Astrocyte (in vitro differentiated cells and primary cell): ENCODE measurements around the gene CDK9. TPM values are rescaled to one million over a fixed set of nuclear protein-coding genes. Genes with fewer than 3 reads are reported as not detected.
A peak's percentile ranks its signal among the peaks of the same experiment; 100 is the strongest.
"Not testable (repeated sequence)": the region's sequence is repeated elsewhere in the genome, so short reads cannot be mapped to it uniquely, and the experiment has no call there.

ENCODE experiments used
- DNase-seq: peaks from one replicate; pipeline ENCODE4 v3.0.0-alpha.2; 2010; ENCODE audit warnings: low read depth
- FAIRE-seq: peaks from 2 replicates; lab custom pipeline; 2011; peaks lifted over from hg19 to GRCh38; lab: Jason Lieb, UNC
- H2AFZ ChIP-seq: 2 replicates; pipeline ENCODE4 v1.6.0; 2012; ENCODE audit warnings: low read depth, low read length, inconsistent platforms
- H3K27ac ChIP-seq: 2 replicates; pipeline ENCODE4 v1.5.1; 2011; ENCODE audit warnings: low read depth, low read length, inconsistent platforms
- H3K27me3 ChIP-seq: 2 replicates; pipeline ENCODE4 v1.6.0; 2011; ENCODE audit warnings: low read length, inconsistent platforms; ENCODE audit not compliant: insufficient read depth
- H3K36me3 ChIP-seq: 2 replicates; pipeline ENCODE4 v1.5.1; 2011; ENCODE audit warnings: low read length, inconsistent platforms; ENCODE audit not compliant: insufficient read depth
- H3K4me1 ChIP-seq: 2 replicates; pipeline ENCODE4 v1.5.1; 2011; ENCODE audit warnings: low read length, inconsistent platforms; ENCODE audit not compliant: insufficient read depth
- H3K4me2 ChIP-seq: 2 replicates; pipeline ENCODE4 v1.6.0; 2012; ENCODE audit warnings: low read length, inconsistent platforms
- H3K4me3 ChIP-seq: 2 replicates; pipeline ENCODE4 v1.5.1; 2011; ENCODE audit warnings: low read depth, mild to moderate bottlenecking, low read length, inconsistent platforms; ENCODE audit not compliant: insufficient read depth
- H3K79me2 ChIP-seq: 2 replicates; pipeline ENCODE4 v1.6.0; 2012; ENCODE audit warnings: mild to moderate bottlenecking, low read length, inconsistent platforms; ENCODE audit not compliant: insufficient read depth
- H3K9ac ChIP-seq: 2 replicates; pipeline ENCODE4 v1.6.0; 2012; ENCODE audit warnings: mild to moderate bottlenecking, low read length, inconsistent platforms
- H3K9me3 ChIP-seq: 2 replicates; pipeline ENCODE4 v1.5.1; 2012; ENCODE audit warnings: low read depth, mild to moderate bottlenecking, low read length, inconsistent platforms; ENCODE audit not compliant: insufficient read depth
- H4K20me1 ChIP-seq: 2 replicates; pipeline ENCODE4 v1.6.0; 2012; ENCODE audit warnings: low read length, inconsistent platforms; ENCODE audit not compliant: insufficient read depth
- H3K27ac Mint-ChIP-seq: one replicate; pipeline ENCODE4 v1.8.0; 2021; ENCODE audit warnings: mild to moderate bottlenecking, mixed read lengths; ENCODE audit not compliant: unreplicated experiment
- H3K27me3 Mint-ChIP-seq: one replicate; pipeline ENCODE4 v1.8.0; 2021; ENCODE audit warnings: low read depth, mixed read lengths; ENCODE audit not compliant: unreplicated experiment
- H3K36me3 Mint-ChIP-seq: one replicate; pipeline ENCODE4 v1.8.0; 2021; ENCODE audit warnings: low read depth, mixed read lengths; ENCODE audit not compliant: unreplicated experiment
- H3K4me1 Mint-ChIP-seq: one replicate; pipeline ENCODE4 v1.8.0; 2021; ENCODE audit warnings: low read depth, mixed read lengths; ENCODE audit not compliant: unreplicated experiment
- H3K4me3 Mint-ChIP-seq: one replicate; pipeline ENCODE4 v1.8.0; 2021; ENCODE audit warnings: mild to moderate bottlenecking, moderate library complexity, mixed read lengths; ENCODE audit not compliant: unreplicated experiment
- H3K9me3 Mint-ChIP-seq: one replicate; pipeline ENCODE4 v1.8.0; 2021; ENCODE audit warnings: mild to moderate bottlenecking, mixed read lengths; ENCODE audit not compliant: unreplicated experiment
- CTCF ChIP-seq: IDR thresholded peaks from 2 replicates; pipeline ENCODE4 v1.5.1; 2011; ENCODE audit warnings: low read depth, mild to moderate bottlenecking, inconsistent platforms, low read length, moderate library complexity; ENCODE audit not compliant: insufficient read depth
- EZH2 ChIP-seq: IDR thresholded peaks from 2 replicates; pipeline ENCODE4 v1.6.1; 2012; ENCODE audit warnings: mild to moderate bottlenecking, low read length, inconsistent platforms; ENCODE audit not compliant: insufficient read depth
- total RNA-seq: library from RNA; stranded (reverse); gene quantifications from 2 replicates; pipeline ENCODE4 v1.2.1, GENCODE V29; 2021

The CDK9 gene
- total RNA-seq, 1 donor from 2014 or later: 71.7 TPM

- no peak overlapping the region for H3K4me2 ChIP-seq
- peaks cover 28% of the 10 kb centered on the region for H3K79me2 ChIP-seq
- no peak for TF ChIP-seq CTCF
- TF ChIP-seq EZH2: no peak
- H2AFZ ChIP-seq: no peak overlapping the region
- no peak overlapping the region for H3K27ac ChIP-seq
- no peak for FAIRE-seq
- no peak overlapping the region for H3K27ac Mint-ChIP-seq
- H4K20me1 ChIP-seq: no peaks in the 10 kb centered on the region
- no peaks in the 10 kb centered on the region for H3K36me3 ChIP-seq
- H3K27me3 Mint-ChIP-seq: peaks cover 3% of the 10 kb centered on the region
- no peak overlapping the region for H3K4me3 ChIP-seq
- no peak for DNase-seq
- H3K4me1 ChIP-seq: peaks cover 40% of the 10 kb centered on the region
- no peak overlapping the region for H3K9ac ChIP-seq
- no peaks in the 10 kb centered on the region for H3K9me3 ChIP-seq
- peaks cover 23% of the 10 kb centered on the region for H3K4me1 Mint-ChIP-seq
- no peaks in the 10 kb centered on the region for H3K36me3 Mint-ChIP-seq
- H3K9me3 Mint-ChIP-seq: no peaks in the 10 kb centered on the region
- H3K4me3 Mint-ChIP-seq: no peak overlapping the region
- no peaks in the 10 kb centered on the region for H3K27me3 ChIP-seq
Observed at GRCh38 chr9:127833555-127833954, 47.7 kb downstream of the CDK9 start.

- peaks cover 22% of the 10 kb centered on the region for H3K4me1 Mint-ChIP-seq
- H3K36me3 Mint-ChIP-seq: no peaks in the 10 kb centered on the region
- Histone ChIP-seq H3K79me2 (peaks cover 28% of the 10 kb centered on the region), H2AFZ (peak overlapping the region; percentile 21), H3K4me1 (peaks cover 45% of the 10 kb centered on the region), H3K27ac (peak overlapping the region; percentile 69), H3K9ac (peak overlapping the region; percentile 69), H3K27me3 (no peaks in the 10 kb centered on the region), H3K9me3 (no peaks in the 10 kb centered on the region), H3K36me3 (no peaks in the 10 kb centered on the region), H4K20me1 (no peaks in the 10 kb centered on the region), H3K4me3 (no peak overlapping the region), H3K4me2 (peak overlapping the region; percentile 75)
- DNase-seq (peak; percentile 68), FAIRE-seq (no peak)
- no peaks in the 10 kb centered on the region for H3K9me3 Mint-ChIP-seq
- no peak overlapping the region for H3K27ac Mint-ChIP-seq
- no peak for TF ChIP-seq CTCF
- TF ChIP-seq EZH2: no peak
- no peak overlapping the region for H3K4me3 Mint-ChIP-seq
- H3K27me3 Mint-ChIP-seq: no peaks in the 10 kb centered on the region
Observed at GRCh38 chr9:127835991-127836516, 50.2 kb downstream of the CDK9 start.

- not testable (repeated sequence) for H3K36me3 Mint-ChIP-seq, H3K36me3 ChIP-seq, H3K4me3 Mint-ChIP-seq, H3K9me3 Mint-ChIP-seq, H3K9me3 ChIP-seq, DNase-seq, H4K20me1 ChIP-seq, H3K27me3 ChIP-seq, FAIRE-seq, H3K27me3 Mint-ChIP-seq, H3K4me3 ChIP-seq, H3K27ac Mint-ChIP-seq
- Histone ChIP-seq H2AFZ (peak overlapping the region; percentile 21), H3K4me2 (peak overlapping the region; percentile 75), H3K9ac (peak overlapping the region; percentile 69), H3K27ac (peak overlapping the region; percentile 69), H3K79me2 (peaks cover 28% of the 10 kb centered on the region), H3K4me1 (peaks cover 45% of the 10 kb centered on the region)
- peaks cover 22% of the 10 kb centered on the region for H3K4me1 Mint-ChIP-seq
Observed at GRCh38 chr9:127836561-127836960, 50.7 kb downstream of the CDK9 start.
